ENCODE data around the gene TECPR1.

DNA sequence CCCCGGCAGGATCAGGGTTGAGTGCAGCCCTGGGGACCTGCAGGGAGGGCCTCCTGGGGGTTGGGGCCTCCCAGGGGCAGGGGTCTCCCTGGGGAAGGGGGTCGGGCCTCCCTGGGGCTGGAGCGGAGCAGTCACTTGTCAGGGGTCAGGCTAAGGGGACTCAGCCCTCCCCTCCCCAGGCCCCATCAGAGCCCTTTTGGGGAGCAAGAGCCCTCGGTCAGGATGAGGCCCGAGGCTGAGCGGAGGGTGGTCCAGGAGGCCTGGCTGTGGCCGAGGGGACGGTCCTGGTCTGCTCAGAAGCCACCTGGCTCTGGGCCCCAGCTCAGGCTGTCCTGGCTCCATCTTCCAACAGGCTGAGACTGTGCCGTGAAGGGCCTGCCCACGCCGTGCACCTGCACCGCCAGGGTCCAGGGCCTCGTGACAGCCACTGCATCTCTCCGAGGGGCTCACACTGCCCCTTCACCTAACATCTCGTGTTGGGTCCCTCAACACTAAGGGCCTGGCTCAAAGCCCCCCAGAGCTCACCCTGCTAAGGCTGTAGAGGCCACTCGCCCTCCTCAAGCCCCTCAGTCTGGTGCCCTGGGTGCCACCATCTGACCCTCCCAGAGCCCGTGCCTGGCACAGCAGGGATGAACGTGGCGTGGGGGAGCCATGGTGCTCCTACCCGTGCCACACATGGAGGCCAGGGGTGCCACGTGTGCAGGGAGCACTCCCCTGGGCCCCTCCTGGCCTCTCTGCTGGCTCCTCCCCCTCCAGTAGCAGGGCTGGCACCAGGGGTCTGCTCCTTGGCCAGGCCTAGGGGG lies 27.9 kb downstream of the TECPR1 start:
- TF ChIP-seq POLR2AphosphoS5 (IDR thresholded peaks at IDR 0.05; ENCODE audit: low read depth, low read length): no peak
- TF ChIP-seq, protein P1, sequence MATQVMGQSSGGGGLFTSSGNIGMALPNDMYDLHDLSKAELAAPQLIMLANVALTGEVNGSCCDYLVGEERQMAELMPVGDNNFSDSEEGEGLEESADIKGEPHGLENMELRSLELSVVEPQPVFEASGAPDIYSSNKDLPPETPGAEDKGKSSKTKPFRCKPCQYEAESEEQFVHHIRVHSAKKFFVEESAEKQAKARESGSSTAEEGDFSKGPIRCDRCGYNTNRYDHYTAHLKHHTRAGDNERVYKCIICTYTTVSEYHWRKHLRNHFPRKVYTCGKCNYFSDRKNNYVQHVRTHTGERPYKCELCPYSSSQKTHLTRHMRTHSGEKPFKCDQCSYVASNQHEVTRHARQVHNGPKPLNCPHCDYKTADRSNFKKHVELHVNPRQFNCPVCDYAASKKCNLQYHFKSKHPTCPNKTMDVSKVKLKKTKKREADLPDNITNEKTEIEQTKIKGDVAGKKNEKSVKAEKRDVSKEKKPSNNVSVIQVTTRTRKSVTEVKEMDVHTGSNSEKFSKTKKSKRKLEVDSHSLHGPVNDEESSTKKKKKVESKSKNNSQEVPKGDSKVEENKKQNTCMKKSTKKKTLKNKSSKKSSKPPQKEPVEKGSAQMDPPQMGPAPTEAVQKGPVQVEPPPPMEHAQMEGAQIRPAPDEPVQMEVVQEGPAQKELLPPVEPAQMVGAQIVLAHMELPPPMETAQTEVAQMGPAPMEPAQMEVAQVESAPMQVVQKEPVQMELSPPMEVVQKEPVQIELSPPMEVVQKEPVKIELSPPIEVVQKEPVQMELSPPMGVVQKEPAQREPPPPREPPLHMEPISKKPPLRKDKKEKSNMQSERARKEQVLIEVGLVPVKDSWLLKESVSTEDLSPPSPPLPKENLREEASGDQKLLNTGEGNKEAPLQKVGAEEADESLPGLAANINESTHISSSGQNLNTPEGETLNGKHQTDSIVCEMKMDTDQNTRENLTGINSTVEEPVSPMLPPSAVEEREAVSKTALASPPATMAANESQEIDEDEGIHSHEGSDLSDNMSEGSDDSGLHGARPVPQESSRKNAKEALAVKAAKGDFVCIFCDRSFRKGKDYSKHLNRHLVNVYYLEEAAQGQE (IDR thresholded peaks at IDR 0.05; ENCODE audit: insufficient read depth in 1 of 2, low read depth in 2 of 2, low read length in 2 of 2): no peak

Measured in PFSK-1 (cell line).